Skeletal muscle tissue (tissue), 1 donor: ENCODE data around the gene CIAO2B. TPM values are rescaled to one million over a fixed set of nuclear protein-coding genes. Genes with fewer than 3 reads are reported as not detected.

ENCODE experiments used
- total RNA-seq: library from RNA; depleted of rRNA; stranded (reverse); fragments of >200 nt; gene quantifications from one replicate; pipeline ENCODE4 v1.2.3, GENCODE V29; 2014

Gene CIAO2B
- total RNA-seq, 1 donor from 2014 or later: 95.0 TPM

Other genes starting within 250 kb of the CIAO2B start
- gene CMTM4, start 237.7 kb downstream of the CIAO2B start, total RNA-seq: 10.4 TPM
- 70.5 TPM for gene DYNC1LI2, start 182.8 kb downstream of the CIAO2B start, total RNA-seq
- gene TERB1, start 132.8 kb downstream of the CIAO2B start, total RNA-seq: not detected
- gene NAE1, start 103.4 kb downstream of the CIAO2B start, total RNA-seq: 32.9 TPM
- gene CA7, start 90.0 kb downstream of the CIAO2B start, total RNA-seq: not detected
- 2.6 TPM for gene PDP2, start 53.9 kb downstream of the CIAO2B start, total RNA-seq
- gene CDH16, start 15.5 kb downstream of the CIAO2B start, total RNA-seq: not detected
- 19.3 TPM for gene RRAD, start 8.9 kb downstream of the CIAO2B start, total RNA-seq
- gene CES2, start 1.1 kb upstream of the CIAO2B start, total RNA-seq: 15.7 TPM
- gene CES3, start 26.9 kb upstream of the CIAO2B start, total RNA-seq: 0.52 TPM
- 1.0 TPM for gene CES4A, start 54.2 kb upstream of the CIAO2B start, total RNA-seq
- 33.9 TPM for gene CBFB, start 94.7 kb upstream of the CIAO2B start, total RNA-seq
- gene PHAF1, start 175.5 kb upstream of the CIAO2B start, total RNA-seq: 17.7 TPM
- gene B3GNT9, start 216.6 kb upstream of the CIAO2B start, total RNA-seq: 7.8 TPM
- gene TRADD, start 225.5 kb upstream of the CIAO2B start, total RNA-seq: 6.3 TPM
- 1.6 TPM for gene FBXL8, start 225.6 kb upstream of the CIAO2B start, total RNA-seq
- 3.7 TPM for gene HSF4, start 230.3 kb upstream of the CIAO2B start, total RNA-seq
- gene NOL3, start 236.1 kb upstream of the CIAO2B start, total RNA-seq: 11.0 TPM
- 5.2 TPM for gene MATCAP1, start 249.6 kb upstream of the CIAO2B start, total RNA-seq